Skeletal muscle tissue (tissue), 4 donors: ENCODE measurements around the gene TBCE. TPM values are rescaled to one million over a fixed set of nuclear protein-coding genes. Genes with fewer than 3 reads are reported as not detected.
"Not testable (repeated sequence)": the region's sequence is repeated elsewhere in the genome, so short reads cannot be mapped to it uniquely, and the experiment has no call there.

Source experiments
- H3K27ac ChIP-seq: one replicate; pipeline ENCODE4 v1.7.0; 2013; ENCODE audit warnings: mild to moderate bottlenecking, low read depth, low read length, inconsistent platforms
- H3K27me3 ChIP-seq, 3 donors: one replicate each; pipeline ENCODE4 v1.7.0; 2013; ENCODE audit warnings: low read length in 3 of 3; ENCODE audit not compliant: control insufficient read depth in 3 of 3, insufficient read depth in 3 of 3
- H3K36me3 ChIP-seq, 3 donors: one replicate each; pipeline ENCODE4 v1.7.0; 2013; ENCODE audit warnings: low read length in 3 of 3; ENCODE audit not compliant: control insufficient read depth in 3 of 3, insufficient read depth in 3 of 3
- H3K4me1 ChIP-seq, 3 donors: one replicate each; pipeline ENCODE4 v1.7.0; 2013; ENCODE audit warnings: low read length in 3 of 3, mild to moderate bottlenecking in 3 of 3; ENCODE audit not compliant: control insufficient read depth in 3 of 3, insufficient read depth in 3 of 3
- H3K4me3 ChIP-seq, 3 donors: one replicate each; pipeline ENCODE4 v1.7.0; 2013; ENCODE audit warnings: low read length in 3 of 3
- H3K9ac ChIP-seq, 3 donors: one replicate each; pipeline ENCODE4 v1.7.0; 2013; ENCODE audit warnings: low read length in 3 of 3, mild to moderate bottlenecking in 3 of 3, moderate library complexity in 2 of 3, low read depth in 1 of 3
- H3K9me3 ChIP-seq, 3 donors: one replicate each; pipeline ENCODE4 v1.7.0; 2013; ENCODE audit warnings: low read length in 3 of 3; ENCODE audit not compliant: control insufficient read depth in 3 of 3
- total RNA-seq: library from RNA; depleted of rRNA; stranded (reverse); fragments of >200 nt; gene quantifications from one replicate; pipeline ENCODE4 v1.2.3, GENCODE V29; 2014
- donor health status: Osteomylitis.

TBCE gene
- total RNA-seq, 1 donor from 2014 or later = 32.9 TPM

DNA sequence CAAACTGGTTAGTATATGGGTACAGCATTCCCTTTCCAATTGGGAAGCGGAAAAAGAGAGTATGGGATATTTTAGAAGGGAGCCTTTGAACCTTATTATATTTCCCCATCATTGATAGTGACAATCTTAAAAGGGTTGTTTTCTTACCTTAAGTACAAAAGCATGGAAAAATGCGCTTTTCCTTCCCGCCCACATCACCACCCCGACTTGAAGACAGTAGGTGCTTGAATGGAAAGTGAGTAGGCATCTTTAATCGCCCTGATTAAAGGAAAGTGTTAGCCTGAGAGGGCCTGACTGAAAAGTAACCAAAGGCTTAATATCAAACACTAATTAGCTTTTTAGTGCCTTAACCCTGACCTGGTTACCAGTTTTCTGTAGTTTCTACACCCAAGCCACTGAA is 23.5 kb upstream of the TBCE start:
- H3K4me3 ChIP-seq = no peak overlapping the region
- no peaks in the 10 kb centered on the region for H3K4me1 ChIP-seq
- H3K27me3 ChIP-seq = no peaks in the 10 kb centered on the region
- peaks cover 7 to 20% (median 12%) of the 10 kb centered on the region in 3 donors for H3K36me3 ChIP-seq
- no peaks in the 10 kb centered on the region for H3K9me3 ChIP-seq
- no peak overlapping the region for H3K9ac ChIP-seq
- no peak overlapping the region for H3K27ac ChIP-seq

DNA sequence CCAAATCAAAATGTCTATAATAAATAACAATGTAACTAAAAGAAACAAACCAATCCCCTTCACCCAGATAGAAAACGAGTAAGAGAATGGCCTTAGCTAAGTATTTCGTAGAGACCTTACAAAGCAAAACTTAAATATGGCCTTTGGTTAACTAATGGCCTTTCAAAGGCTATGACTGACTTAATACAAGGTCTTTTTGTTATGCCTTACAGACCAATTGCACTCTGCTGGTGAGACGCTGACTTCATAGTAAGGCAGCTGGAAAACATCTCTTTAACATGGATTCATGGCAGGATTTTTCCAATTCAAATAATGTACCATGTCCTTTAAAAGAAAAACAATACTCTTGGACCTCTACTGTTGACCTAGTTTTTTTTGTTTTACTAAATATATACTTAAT is 15.8 kb upstream of the TBCE start:
- Histone ChIP-seq H3K27ac (no peak overlapping the region), H3K4me1 (no peaks in the 10 kb centered on the region), H3K9me3 (no peaks in the 10 kb centered on the region), H3K9ac (no peak overlapping the region), H3K4me3 (no peak overlapping the region), H3K27me3 (no peaks in the 10 kb centered on the region), H3K36me3 (peaks cover 0 to 2% (median 0%) of the 10 kb centered on the region in 3 donors)

DNA sequence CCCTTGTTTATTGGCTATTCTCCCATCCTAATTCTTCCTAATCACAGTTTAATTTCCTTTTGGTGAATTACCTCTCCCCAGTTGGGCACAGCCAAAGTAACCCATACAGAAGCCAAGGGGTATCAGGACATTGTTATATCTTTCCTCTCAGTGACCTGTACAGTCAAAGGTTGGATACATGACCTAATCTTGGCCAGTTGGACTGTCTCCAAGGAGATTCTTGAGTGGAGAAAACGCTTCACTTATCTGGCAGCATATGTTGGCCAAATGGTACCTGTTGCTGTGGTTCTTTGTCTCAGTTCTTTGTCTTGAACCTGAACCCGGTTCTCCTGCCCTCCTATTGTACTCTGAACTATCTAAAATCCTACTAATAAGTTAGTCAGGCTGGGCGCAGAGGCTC is 15.3 kb upstream of the TBCE start:
- Histone ChIP-seq H3K27me3 (no peaks in the 10 kb centered on the region), H3K36me3 (peaks cover 0 to 2% (median 0%) of the 10 kb centered on the region in 3 donors), H3K9me3 (no peaks in the 10 kb centered on the region), H3K4me3 (no peak overlapping the region), H3K27ac (no peak overlapping the region), H3K4me1 (no peaks in the 10 kb centered on the region), H3K9ac (no peak overlapping the region)

DNA sequence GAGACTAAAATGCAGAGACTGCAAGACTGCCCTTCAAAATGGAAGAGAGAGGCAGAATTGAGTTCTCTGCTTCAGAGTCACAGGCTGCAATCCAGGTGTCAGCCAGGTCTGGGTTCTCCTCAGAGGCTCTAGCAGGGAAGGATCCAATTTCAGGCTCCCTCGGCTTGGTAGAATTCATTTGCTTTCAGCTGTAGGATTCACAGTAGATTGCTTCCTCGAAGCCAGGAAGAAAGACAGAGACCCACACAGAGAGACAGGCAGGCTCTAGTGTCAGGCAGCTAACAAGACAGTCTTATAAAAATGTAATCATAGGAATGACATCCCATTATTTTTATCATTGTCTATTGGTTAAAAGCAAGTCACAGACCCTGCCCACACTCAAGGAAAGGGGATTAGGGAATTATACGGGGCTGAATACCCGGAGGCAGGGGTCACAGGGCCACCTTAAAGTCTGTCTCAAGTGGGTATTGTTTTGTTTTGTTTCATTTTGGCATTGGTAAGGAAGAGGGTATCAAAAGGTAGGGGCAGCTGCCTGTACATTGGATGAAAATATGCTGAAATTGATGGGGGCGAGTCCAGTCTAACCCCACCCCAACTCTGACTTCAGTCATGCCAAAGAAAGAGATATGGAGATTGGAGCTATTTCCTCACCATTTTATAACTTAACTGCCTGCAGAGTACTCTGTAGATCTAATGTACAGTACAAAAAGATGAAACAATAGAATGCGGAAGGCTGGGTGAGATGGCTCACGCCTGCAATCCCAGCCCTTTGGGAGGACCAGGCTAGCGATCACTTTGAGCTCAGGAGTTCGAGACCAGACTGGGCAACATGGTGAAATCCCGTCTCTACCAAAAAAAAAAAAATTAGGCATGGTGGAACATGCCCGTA is 9.5 kb upstream of the TBCE start:
- Histone ChIP-seq H3K4me1 (no peaks in the 10 kb centered on the region), H3K27me3 (no peaks in the 10 kb centered on the region), H3K9ac (no peak overlapping the region), H3K9me3 (no peaks in the 10 kb centered on the region), H3K27ac (no peak overlapping the region), H3K4me3 (no peak overlapping the region), H3K36me3 (no peaks in the 10 kb centered on the region)

DNA sequence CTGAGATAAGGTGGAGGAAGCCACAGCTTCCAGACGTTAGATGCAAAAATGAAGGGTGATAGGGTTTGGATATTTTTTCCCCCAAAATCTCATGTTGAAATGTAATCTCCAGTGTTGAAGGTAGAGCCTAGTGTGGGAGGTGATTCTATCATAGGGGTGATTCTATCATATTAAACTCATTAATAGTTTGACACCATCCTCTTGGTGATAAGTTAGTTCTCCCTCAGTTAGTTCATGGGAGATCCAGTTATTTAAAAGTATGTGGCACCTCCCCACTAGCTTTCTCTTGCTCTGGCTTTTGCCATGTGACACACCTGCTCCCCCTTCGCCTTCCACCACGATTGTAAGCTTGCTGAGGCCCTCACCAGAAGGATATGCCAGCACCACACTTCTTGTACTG is 8.3 kb upstream of the TBCE start:
- Histone ChIP-seq H3K4me1 (no peaks in the 10 kb centered on the region), H3K27ac (no peak overlapping the region), H3K9me3 (no peaks in the 10 kb centered on the region), H3K27me3 (no peaks in the 10 kb centered on the region), H3K9ac (no peak overlapping the region), H3K4me3 (no peak overlapping the region), H3K36me3 (no peaks in the 10 kb centered on the region)

DNA sequence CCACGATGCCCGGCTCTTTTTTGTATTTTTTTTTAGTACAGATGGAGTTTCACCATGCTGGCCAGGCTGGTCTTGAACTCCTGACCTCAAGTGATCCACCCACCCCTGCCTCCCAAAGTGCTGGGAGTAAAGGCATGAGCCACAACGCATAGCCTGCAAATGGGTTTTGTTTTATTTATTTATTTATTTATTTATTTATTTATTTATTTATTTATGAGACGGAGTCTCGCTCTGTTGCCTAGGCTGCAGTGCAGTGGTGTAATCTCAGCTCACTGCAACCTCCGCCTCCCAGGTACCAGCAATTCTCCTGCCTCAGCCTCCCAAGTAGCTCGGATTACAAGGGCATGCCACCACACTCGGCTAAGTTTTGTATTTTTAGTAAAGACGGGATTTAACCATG is 3.0 kb upstream of the TBCE start:
- not testable (repeated sequence) for H3K9me3 ChIP-seq, H3K4me1 ChIP-seq, H3K36me3 ChIP-seq, H3K27ac ChIP-seq, H3K27me3 ChIP-seq, H3K4me3 ChIP-seq, H3K9ac ChIP-seq

DNA sequence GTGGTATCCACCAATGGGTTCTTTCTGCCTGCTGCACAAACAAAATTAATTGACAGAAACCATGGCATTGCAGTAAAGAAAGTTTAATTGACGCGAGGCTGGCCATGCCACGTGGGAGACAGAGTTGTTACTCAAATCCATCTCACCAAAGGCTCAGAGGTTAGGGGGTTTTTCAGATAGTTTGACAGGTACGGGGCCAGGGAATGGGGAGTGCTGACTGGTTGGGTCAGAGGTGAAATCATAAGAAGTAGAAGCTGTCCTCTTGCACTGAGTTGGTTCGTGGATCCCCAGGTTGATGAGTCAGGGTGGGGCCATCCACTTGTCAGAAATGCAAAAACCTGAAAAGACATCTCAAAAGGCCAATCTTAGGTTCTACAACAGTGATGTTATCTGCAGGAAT is 941 bp upstream of the TBCE start:
- Histone ChIP-seq H3K27ac (peak overlapping the region; percentile 73), H3K27me3 (no peaks in the 10 kb centered on the region), H3K4me3 (no peak overlapping the region), H3K9ac (no peak overlapping the region), H3K36me3 (no peaks in the 10 kb centered on the region), H3K4me1 (peaks cover 0 to 3% (median 3%) of the 10 kb centered on the region in 3 donors), H3K9me3 (no peaks in the 10 kb centered on the region)

DNA sequence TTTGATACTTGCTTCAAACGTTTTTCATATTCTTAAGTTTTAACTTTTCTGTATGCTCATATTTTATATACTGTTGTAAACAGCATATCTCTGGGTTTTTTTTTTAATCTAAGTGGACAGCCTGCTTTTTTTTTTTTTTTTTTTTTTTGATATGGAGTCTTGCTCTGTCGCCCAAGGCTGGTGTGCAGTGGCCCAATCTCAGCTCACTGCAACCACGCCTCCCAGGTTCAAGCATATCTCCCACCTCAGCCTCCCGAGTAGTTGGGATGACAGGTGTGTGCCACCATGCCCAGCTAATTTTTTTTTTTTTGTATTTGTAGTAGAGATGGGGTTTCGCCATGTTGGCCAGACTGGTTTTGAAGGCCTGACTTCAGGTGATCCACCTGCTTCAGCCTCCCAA is 1.2 kb downstream of the TBCE start:
- Histone ChIP-seq H3K9me3 (no peaks in the 10 kb centered on the region), H3K27me3 (no peaks in the 10 kb centered on the region), H3K4me1 (peaks cover 0 to 3% (median 3%) of the 10 kb centered on the region in 3 donors), H3K27ac (no peak overlapping the region), H3K36me3 (no peaks in the 10 kb centered on the region), H3K9ac (no peak overlapping the region), H3K4me3 (peak overlapping the region; percentile 91 to 99 (median 98))

DNA sequence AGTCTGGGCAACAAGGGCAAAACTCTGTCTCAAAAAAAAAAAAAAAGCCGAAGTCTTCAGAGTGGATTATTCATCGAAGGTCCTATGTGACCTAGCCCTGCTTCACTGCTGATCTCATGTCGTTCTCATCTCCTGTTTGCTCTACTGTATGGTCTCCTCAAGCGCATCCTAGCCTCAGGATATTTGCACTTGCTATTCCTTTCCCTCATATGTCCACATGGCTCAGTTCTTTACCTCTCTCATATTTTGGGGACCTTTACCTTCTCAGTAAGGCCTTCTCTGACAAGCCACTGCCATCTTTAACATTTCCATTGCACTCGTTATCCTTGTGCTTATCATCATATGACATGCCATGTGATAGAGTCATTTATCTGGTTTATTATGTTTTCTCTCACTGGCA is 2.6 kb downstream of the TBCE start:
- Histone ChIP-seq H3K27ac (no peak overlapping the region), H3K4me3 (no peak overlapping the region), H3K27me3 (no peaks in the 10 kb centered on the region)

DNA sequence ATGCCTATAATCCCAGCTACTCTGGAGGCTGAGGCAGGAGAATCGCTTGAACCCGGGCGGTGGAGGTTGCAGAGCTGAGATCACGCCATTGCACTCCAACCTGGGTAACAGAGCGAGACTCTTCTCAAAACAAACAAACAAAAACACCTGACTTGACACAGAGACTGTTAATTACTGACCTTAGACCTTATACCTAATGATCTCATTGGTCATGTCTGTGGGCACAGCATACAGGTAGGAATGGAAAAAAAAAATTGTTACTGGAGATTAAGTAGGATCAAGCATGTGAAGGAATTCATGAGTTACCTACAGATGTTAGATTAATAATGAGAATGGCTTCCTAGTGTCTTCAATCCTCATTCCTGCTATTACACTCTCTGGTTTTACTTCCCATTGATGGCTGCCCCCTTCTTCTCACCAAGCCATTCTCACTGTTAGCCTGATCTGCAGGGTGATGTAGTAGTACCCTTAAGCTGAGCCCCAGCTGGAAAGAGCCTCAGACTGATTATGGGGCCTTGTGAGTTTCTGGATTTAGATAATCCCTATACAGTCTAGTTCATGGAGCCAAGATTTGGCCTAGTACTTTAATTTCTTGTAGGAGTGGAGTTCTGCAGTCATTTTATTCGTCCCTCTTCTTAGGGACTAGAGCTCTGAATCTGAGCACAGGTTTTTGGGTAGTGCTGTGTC is 8.8 kb downstream of the TBCE start:
- Histone ChIP-seq H3K9ac (no peak overlapping the region), H3K36me3 (peaks cover 2 to 8% (median 4%) of the 10 kb centered on the region in 3 donors), H3K4me1 (no peaks in the 10 kb centered on the region), H3K4me3 (no peak overlapping the region), H3K27me3 (no peaks in the 10 kb centered on the region), H3K9me3 (no peaks in the 10 kb centered on the region), H3K27ac (no peak overlapping the region)

More for the DNA sequence above, 2.6 kb downstream of the TBCE start:
- Histone ChIP-seq H3K9me3 (no peaks in the 10 kb centered on the region), H3K4me1 (peaks cover 0 to 3% (median 3%) of the 10 kb centered on the region in 3 donors), H3K9ac (no peak overlapping the region), H3K36me3 (no peaks in the 10 kb centered on the region)
